Ishikawa (cell line): ENCODE measurements around the gene MUC20.
A peak's percentile ranks its signal among the peaks of the same experiment; 100 is the strongest.

Experiments
- CEBPB ChIP-seq: IDR thresholded peaks from 2 replicates; pipeline ENCODE4 v1.6.1; 2012
- CREB1 ChIP-seq: IDR thresholded peaks from 2 replicates; pipeline ENCODE4 v1.6.1; 2012; ENCODE audit warnings: low read depth
- EGR1 ChIP-seq: IDR thresholded peaks from 2 replicates; pipeline ENCODE4 v1.6.1; 2012
- EP300 ChIP-seq: IDR thresholded peaks from 2 replicates; pipeline ENCODE4 v1.6.1; 2012; ENCODE audit warnings: borderline replicate concordance
- FOXM1 ChIP-seq: IDR thresholded peaks from 2 replicates; pipeline ENCODE4 v1.6.1; 2012; ENCODE audit warnings: low read depth, borderline replicate concordance
- NFIC ChIP-seq: IDR thresholded peaks from 2 replicates; pipeline ENCODE4 v1.6.1; 2012
- RAD21 ChIP-seq: IDR thresholded peaks from 2 replicates; pipeline ENCODE4 v1.6.1; 2012; ENCODE audit warnings: low read depth
- REST ChIP-seq: IDR thresholded peaks from 2 replicates; pipeline ENCODE4 v1.6.1; 2012; ENCODE audit warnings: low read depth, mild to moderate bottlenecking
- TAF1 ChIP-seq: IDR thresholded peaks from 2 replicates; pipeline ENCODE4 v1.6.1; 2012; ENCODE audit warnings: low read depth, mild to moderate bottlenecking
- TCF12 ChIP-seq: IDR thresholded peaks from 2 replicates; pipeline ENCODE4 v1.6.1; 2012; ENCODE audit warnings: low read depth
- TEAD4 ChIP-seq: IDR thresholded peaks from 2 replicates; pipeline ENCODE4 v1.6.1; 2012
- YY1 ChIP-seq: IDR thresholded peaks from 2 replicates; pipeline ENCODE4 v1.6.1; 2012; ENCODE audit warnings: low read depth
- ZBTB7A ChIP-seq: IDR thresholded peaks from 2 replicates; pipeline ENCODE4 v1.6.1; 2012; ENCODE audit warnings: low read depth
- TF ChIP-seq, protein P1 (sequence below): IDR thresholded peaks from 2 replicates; pipeline ENCODE4 v1.6.1; 2012
- TF ChIP-seq, protein P2 (sequence below): IDR thresholded peaks from 2 replicates; pipeline ENCODE4 v1.6.1; 2012

MUC20 gene

DNA sequence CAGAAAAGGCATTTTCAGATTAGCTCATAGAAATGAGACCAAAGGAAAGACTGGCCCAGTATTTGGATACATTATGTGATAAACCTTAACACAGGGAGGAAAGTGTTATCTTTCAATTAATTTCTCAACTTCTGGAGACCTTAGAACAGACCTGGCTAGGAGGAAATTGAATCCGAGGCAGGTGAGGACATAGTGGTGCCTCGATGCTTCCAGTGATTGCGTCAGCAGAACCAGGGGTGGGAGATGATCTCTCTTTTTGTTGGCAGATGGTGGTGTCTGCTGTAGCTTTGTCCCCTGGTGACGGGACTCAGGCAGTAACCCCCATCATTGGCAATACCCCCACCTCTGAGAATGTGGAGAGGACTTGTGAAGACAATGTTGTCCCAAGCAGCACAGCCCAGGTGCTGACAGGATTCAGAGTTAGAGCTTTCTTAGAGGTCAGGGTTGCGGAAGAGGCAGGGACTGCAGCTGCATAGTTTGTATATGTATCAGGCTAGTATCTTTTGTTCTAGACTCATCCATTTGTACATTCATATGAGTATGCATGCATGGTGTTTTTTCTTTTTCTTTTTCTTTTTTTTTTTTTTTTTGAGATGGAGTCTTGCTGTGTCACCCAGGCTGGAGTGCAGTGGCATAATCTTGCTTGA lies 27.9 kb upstream of the MUC20 start:
- TF ChIP-seq YY1 (no peak), EGR1 (no peak), CREB1 (no peak), TEAD4 (no peak), TAF1 (no peak), ZBTB7A (no peak), REST (no peak), TCF12 (no peak), NFIC (no peak), RAD21 (no peak)
- TF ChIP-seq, protein P1, sequence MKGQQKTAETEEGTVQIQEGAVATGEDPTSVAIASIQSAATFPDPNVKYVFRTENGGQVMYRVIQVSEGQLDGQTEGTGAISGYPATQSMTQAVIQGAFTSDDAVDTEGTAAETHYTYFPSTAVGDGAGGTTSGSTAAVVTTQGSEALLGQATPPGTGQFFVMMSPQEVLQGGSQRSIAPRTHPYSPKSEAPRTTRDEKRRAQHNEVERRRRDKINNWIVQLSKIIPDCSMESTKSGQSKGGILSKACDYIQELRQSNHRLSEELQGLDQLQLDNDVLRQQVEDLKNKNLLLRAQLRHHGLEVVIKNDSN, result no peak

GRCh38 chr3:195693428-195694216 lies 27.2 kb upstream of the MUC20 start:
- TF ChIP-seq TAF1 (no peak), YY1 (no peak), CREB1 (no peak), EGR1 (no peak), NFIC (no peak), ZBTB7A (no peak), TEAD4 (no peak), CEBPB (no peak), REST (no peak), FOXM1 (no peak), TCF12 (no peak), EP300 (no peak), RAD21 (no peak)

GRCh38 chr3:195696632-195697278 lies 24.0 kb upstream of the MUC20 start:
- TF ChIP-seq ZBTB7A, result 0 out of 2 replicates have a peak, but pooled peaks have one; percentile 31
- TF ChIP-seq, protein P2, sequence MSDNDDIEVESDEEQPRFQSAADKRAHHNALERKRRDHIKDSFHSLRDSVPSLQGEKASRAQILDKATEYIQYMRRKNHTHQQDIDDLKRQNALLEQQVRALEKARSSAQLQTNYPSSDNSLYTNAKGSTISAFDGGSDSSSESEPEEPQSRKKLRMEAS, result no peak
- TF ChIP-seq REST, result no peak
- no peak for TF ChIP-seq YY1

GRCh38 chr3:195697582-195698324 lies 23.0 kb upstream of the MUC20 start:
- peak; percentile 49; the same call in 1 of the 2 replicates for TF ChIP-seq TEAD4
- TF ChIP-seq EP300, result no peak
- no peak for TF ChIP-seq FOXM1
- TF ChIP-seq REST, result no peak
- TF ChIP-seq RAD21, result no peak
- 0 out of 2 replicates have a peak, but pooled peaks have one; percentile 20 for TF ChIP-seq NFIC
